Stomach (tissue), 9 donors: Measurements from ENCODE around the gene OBSL1. TPM values are rescaled to one million over a fixed set of nuclear protein-coding genes. Genes with fewer than 3 reads are reported as not detected.

ENCODE experiments used
- DNase-seq, 2 donors: peaks; one replicate each; pipeline versions ENCODE4 v3.0.0 to v3.0.0-alpha.2; 2013 to 2019
- H3K27ac ChIP-seq, 5 donors: fragments of 200-600 bp in 4 of 5; sonication (generic) in 4 of 5; one replicate each; pipeline ENCODE4 v1.5.1; 2013 to 2019; ENCODE audit warnings: mild to moderate bottlenecking in 1 of 5, moderate library complexity in 1 of 5
- H3K27me3 ChIP-seq, 3 donors: fragments of 200-600 bp; sonication (generic); one replicate each; pipeline ENCODE4 v1.5.1; 2017 to 2019; ENCODE audit warnings: mixed run types in 1 of 3
- H3K36me3 ChIP-seq, 4 donors: fragments of 200-600 bp; sonication (generic); 1 replicate in 3 of 4; 2 replicates in 1 of 4; pipeline ENCODE4 v1.5.1; 2016 to 2019
- H3K4me1 ChIP-seq, 4 donors: fragments of 200-600 bp; sonication (generic); one replicate each; pipeline ENCODE4 v1.5.1; 2016 to 2019
- H3K4me3 ChIP-seq, 4 donors: fragments of 200-600 bp; sonication (generic) in 3 of 4; one replicate each; pipeline ENCODE4 v1.5.1; 2016 to 2019; ENCODE audit warnings: mild to moderate bottlenecking in 1 of 4
- H3K9me3 ChIP-seq, 4 donors: fragments of 200-600 bp; sonication (generic); one replicate each; pipeline ENCODE4 v1.5.1; 2016 to 2019
- EP300 ChIP-seq: sonication (generic); formaldehyde crosslinking; IDR thresholded peaks from one replicate; pipeline ENCODE4 v1.6.1; 2017; ENCODE audit warnings: antibody characterized with exemption
- POLR2A ChIP-seq, 4 donors: fragments of 450-650 bp; IDR thresholded peaks; one replicate each; pipeline ENCODE4 v1.6.1; 2016; ENCODE audit warnings: antibody characterized with exemption in 4 of 4, control low read depth in 2 of 4, mild to moderate bottlenecking in 1 of 4, moderate library complexity in 1 of 4
- POLR2AphosphoS5 ChIP-seq, 3 donors: sonication (generic); formaldehyde crosslinking; IDR thresholded peaks; one replicate each; pipeline ENCODE4 v1.6.1; 2016; ENCODE audit warnings: antibody characterized with exemption in 3 of 3
- WGBS, 5 donors: extraction: QIAGEN DNeasy Blood & Tissue Kit in 3 of 5; methylation state at CpG; one replicate each; pipeline versions ENCODE4 v1.1.5 to v1.1.7; 2013 to 2018; 5-methylcytosine and 5-hydroxymethylcytosine counted together
- intact Hi-C: fragments of 100-400 bp; cut with DNase I; formaldehyde crosslinking; loops from one replicate; pipeline ENCODE4 v1.15.1; 2023; ENCODE audit warnings: low total_unique reads
- polyA plus RNA-seq, 3 donors: library from polyadenylated mRNA; stranded (reverse); fragments of 200-250 nt; gene quantifications; one replicate each; pipeline ENCODE4 v1.2.3, GENCODE V29; 2013
- total RNA-seq, 5 donors: library from RNA; depleted of rRNA; stranded (reverse); fragments of >200 nt; gene quantifications; one replicate each; pipeline versions ENCODE4 v1.1.0 to v1.2.3, GENCODE V29; 2014 to 2016
- TF ChIP-seq, protein P1 (sequence below), 7 experiments: fragments of 450-650 bp in 4 of 7; fragments of 200-600 bp in 3 of 7; sonication (generic) in 3 of 7; IDR thresholded peaks; one replicate each; pipeline ENCODE4 v1.5.1; 2016 to 2019; ENCODE audit warnings: antibody characterized with exemption in 7 of 7, control low read depth in 2 of 7, mild to moderate bottlenecking in 1 of 7
- donor health status: healthy with polysubstance abuse.
- donor health status: Bipolar disorder and iron deficiency.
- donor health status: healthy.

The OBSL1 gene
- total and polyA plus RNA-seq, 8 donors: 19.8 to 62.1 (median 41.5) TPM

DNA sequence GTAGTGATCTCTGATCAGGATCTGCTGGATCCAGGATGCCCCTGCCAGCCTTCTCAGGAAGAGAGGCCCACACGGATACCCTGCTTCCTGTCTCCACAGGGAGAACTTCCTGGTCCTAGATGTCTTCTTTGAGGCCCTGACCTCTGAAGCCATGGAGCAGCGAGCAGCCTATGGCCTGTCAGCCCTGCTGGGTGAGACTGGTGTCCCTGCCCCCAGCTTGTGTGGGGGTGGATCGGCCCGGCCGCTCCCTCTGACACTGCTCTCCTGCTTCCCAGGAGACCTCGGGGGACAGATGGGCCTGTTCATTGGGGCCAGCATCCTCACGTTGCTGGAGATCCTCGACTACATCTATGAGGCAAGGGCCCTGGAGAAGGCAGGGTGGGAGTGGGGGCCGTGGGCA, 34.4 kb downstream of the OBSL1 start:
- no peak for TF ChIP-seq EP300
- no peak for TF ChIP-seq POLR2AphosphoS5 (IDR thresholded peaks at IDR 0.05)
- TF ChIP-seq, protein P1, sequence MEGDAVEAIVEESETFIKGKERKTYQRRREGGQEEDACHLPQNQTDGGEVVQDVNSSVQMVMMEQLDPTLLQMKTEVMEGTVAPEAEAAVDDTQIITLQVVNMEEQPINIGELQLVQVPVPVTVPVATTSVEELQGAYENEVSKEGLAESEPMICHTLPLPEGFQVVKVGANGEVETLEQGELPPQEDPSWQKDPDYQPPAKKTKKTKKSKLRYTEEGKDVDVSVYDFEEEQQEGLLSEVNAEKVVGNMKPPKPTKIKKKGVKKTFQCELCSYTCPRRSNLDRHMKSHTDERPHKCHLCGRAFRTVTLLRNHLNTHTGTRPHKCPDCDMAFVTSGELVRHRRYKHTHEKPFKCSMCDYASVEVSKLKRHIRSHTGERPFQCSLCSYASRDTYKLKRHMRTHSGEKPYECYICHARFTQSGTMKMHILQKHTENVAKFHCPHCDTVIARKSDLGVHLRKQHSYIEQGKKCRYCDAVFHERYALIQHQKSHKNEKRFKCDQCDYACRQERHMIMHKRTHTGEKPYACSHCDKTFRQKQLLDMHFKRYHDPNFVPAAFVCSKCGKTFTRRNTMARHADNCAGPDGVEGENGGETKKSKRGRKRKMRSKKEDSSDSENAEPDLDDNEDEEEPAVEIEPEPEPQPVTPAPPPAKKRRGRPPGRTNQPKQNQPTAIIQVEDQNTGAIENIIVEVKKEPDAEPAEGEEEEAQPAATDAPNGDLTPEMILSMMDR (IDR thresholded peaks at IDR 0.05): no peak
- no peak for TF ChIP-seq POLR2A (IDR thresholded peaks at IDR 0.05)
- H3K9me3 ChIP-seq: no peaks in the 10 kb centered on the region
- H3K4me3 ChIP-seq: no peak overlapping the region
- peaks cover 0 to 16% (median 0%) of the 10 kb centered on the region in 3 donors for H3K27me3 ChIP-seq
- H3K36me3 ChIP-seq: peaks cover 19 to 34% (median 30%) of the 10 kb centered on the region in 4 donors
- H3K4me1 ChIP-seq: peaks cover 8 to 32% (median 21%) of the 10 kb centered on the region in 4 donors
- no peak for DNase-seq
- no peak overlapping the region for H3K27ac ChIP-seq
- 43 to 66% (median 55%) methylated on average over 3 to 9 of the region's 9 CpGs for WGBS, 5 donors
- intact Hi-C loops: loop anchor here (10.0 kb wide), 1 partner anchor 132 kb away; no protein-coding TSS in a partner anchor

DNA sequence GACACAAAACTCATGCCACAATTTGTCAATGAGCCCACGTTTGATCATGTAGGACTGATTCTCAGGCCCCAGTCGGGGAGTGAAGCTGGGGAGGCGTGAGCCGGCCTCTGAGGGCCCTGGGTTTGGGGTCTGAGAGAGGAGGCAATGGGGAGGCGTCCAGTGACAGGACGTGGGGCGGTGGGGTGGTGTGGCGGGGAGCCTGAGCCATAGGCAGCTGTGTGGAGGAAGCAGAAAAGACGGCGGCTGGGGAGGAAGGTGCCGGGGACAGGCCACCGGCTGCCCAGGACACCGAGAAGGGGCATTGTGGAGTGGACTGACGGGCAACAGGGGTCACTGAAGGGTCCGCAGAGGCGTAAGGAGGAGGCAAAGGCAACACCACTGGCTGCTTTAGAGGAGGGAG, 34.9 kb downstream of the OBSL1 start:
- intact Hi-C loops: loop anchor here (10.0 kb wide), 1 partner anchor 132 kb away; no protein-coding TSS in a partner anchor
- Histone ChIP-seq H3K4me3 (no peak overlapping the region), H3K27ac (no peak overlapping the region), H3K27me3 (peaks cover 0 to 19% (median 4%) of the 10 kb centered on the region in 3 donors), H3K9me3 (no peaks in the 10 kb centered on the region), H3K4me1 (peaks cover 2 to 26% (median 15%) of the 10 kb centered on the region in 4 donors), H3K36me3 (peaks cover 19 to 33% (median 30%) of the 10 kb centered on the region in 4 donors)
- 82 to 89% (median 83%) methylated on average over 16 of the region's 16 CpGs for WGBS, 5 donors
- TF ChIP-seq POLR2AphosphoS5 (IDR thresholded peaks at IDR 0.05): no peak
- no peak for TF ChIP-seq POLR2A (IDR thresholded peaks at IDR 0.05)
- TF ChIP-seq EP300: no peak
- TF ChIP-seq, protein P1 (IDR thresholded peaks at IDR 0.05): no peak
- no peak for DNase-seq

DNA sequence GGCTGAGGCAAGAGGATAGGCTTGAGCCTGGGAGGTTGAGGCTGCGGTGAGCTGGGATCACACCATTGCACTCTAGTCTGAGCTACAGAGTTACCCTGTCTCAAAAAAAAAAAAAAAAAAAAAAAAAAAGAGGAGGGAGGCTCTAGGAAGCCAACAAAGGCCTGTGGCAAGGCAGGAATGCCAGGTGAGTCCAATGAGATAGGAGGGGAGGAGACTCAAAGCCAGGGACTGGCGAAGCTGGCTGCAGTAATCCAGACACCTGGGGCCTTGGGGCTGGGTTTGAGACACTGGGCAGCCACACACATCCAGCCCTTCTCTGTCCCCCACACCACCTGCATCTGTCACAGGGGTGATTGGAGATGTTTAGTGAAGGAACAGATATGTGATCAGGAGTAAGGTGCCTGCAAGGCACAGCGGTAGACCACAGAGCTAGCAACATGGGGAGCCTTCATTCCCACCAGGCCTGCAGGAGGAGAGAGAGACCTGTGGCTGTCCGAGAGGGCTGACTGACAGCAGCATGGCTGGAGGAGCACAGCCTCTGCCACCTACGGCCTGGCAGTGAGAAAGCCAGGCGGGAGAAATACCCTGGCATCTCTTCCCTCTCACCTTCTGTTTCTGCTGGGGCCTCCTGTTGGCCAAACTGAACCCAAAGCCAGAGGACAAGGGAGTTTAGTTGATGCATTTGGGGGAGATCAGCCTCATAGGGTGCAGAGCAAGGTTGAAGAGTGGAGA, 37.2 kb downstream of the OBSL1 start:
- Histone ChIP-seq H3K36me3 (peaks cover 2 to 9% (median 8%) of the 10 kb centered on the region in 4 donors), H3K4me1 (peaks cover 0 to 27% (median 20%) of the 10 kb centered on the region in 4 donors), H3K27ac (no peak overlapping the region), H3K27me3 (peaks cover 0 to 40% (median 15%) of the 10 kb centered on the region in 3 donors), H3K9me3 (no peaks in the 10 kb centered on the region), H3K4me3 (no peak overlapping the region)
- intact Hi-C loops: loop anchor here (5.0 to 10.0 kb wide), 2 partner anchors 42 to 129 kb away; no protein-coding TSS in a partner anchor
- no peak for DNase-seq
- WGBS, 5 donors: 61 to 80% (median 63%) methylated on average over 6 of the region's 6 CpGs
- no peak for TF ChIP-seq EP300
- TF ChIP-seq POLR2AphosphoS5 (IDR thresholded peaks at IDR 0.05): no peak
- TF ChIP-seq, protein P1 (IDR thresholded peaks at IDR 0.05): no peak
- no peak for TF ChIP-seq POLR2A (IDR thresholded peaks at IDR 0.05)

DNA sequence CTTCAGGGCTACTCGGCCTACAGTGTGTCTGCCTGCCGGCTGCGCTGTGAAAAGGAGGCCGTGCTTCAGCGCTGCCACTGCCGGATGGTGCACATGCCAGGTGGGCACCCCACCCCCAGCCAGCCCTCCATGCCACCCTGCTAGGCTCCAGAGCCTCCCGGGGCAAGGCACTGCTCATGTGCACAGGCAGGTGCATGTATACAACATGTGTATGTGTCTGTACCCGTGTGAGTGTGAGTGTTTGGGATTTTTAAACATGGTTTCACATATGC, 39.0 kb downstream of the OBSL1 start:
- Histone ChIP-seq H3K27me3 (peaks cover 0 to 57% (median 25%) of the 10 kb centered on the region in 3 donors), H3K9me3 (no peaks in the 10 kb centered on the region), H3K4me3 (no peak overlapping the region), H3K36me3 (no peaks in the 10 kb centered on the region), H3K4me1 (peaks cover 0 to 13% (median 8%) of the 10 kb centered on the region in 4 donors), H3K27ac (no peak overlapping the region)
- WGBS, 5 donors: 68 to 85% (median 73%) methylated on average over 8 of the region's 8 CpGs
- intact Hi-C loops: loop anchor here (5.0 to 10.0 kb wide), 2 partner anchors 40 to 128 kb away; no protein-coding TSS in a partner anchor
- TF ChIP-seq POLR2A (IDR thresholded peaks at IDR 0.05) (no peak), EP300 (no peak), POLR2AphosphoS5 (IDR thresholded peaks at IDR 0.05) (no peak)
- TF ChIP-seq, protein P1 (IDR thresholded peaks at IDR 0.05): no peak
- DNase-seq: no peak
